B cell (primary cell): Measurements from ENCODE around the gene AMDHD1. TPM values are rescaled to one million over a fixed set of nuclear protein-coding genes. Genes with fewer than 3 reads are reported as not detected.

Source experiments
- ATAC-seq: fragments of 200-7000 bp; cut with Tn5 transposase; one replicate; pipeline ENCODE4 v1.10.0; 2021; ENCODE audit warnings: low read depth, mild to moderate bottlenecking, moderate number of reproducible peaks, moderate library complexity
- CTCF ChIA-PET: fragments of 350-600 bp; sonication (Branson Sonifier 250); formaldehyde crosslinking; loops from one replicate; lab custom pipeline; 2021; ENCODE audit warnings: antibody characterized with exemption, inconsistent platforms; lab: Charles Lee
- POLR2A ChIA-PET: fragments of 350-600 bp; sonication (Branson Sonifier 250); formaldehyde crosslinking; loops from one replicate; lab custom pipeline; 2021; ENCODE audit warnings: antibody characterized with exemption; lab: Charles Lee
- DNase-seq: peaks from one replicate; pipeline ENCODE4 v3.0.0; 2013
- H2AFZ ChIP-seq: 2 replicates; pipeline ENCODE4 v1.6.1; 2012; ENCODE audit warnings: mild to moderate bottlenecking, low read depth, low read length; ENCODE audit not compliant: insufficient read depth, poor library complexity, severe bottlenecking
- H3K27ac ChIP-seq, 2 donors: 1 replicate in 1 of 2; 2 replicates in 1 of 2; pipeline ENCODE4 v1.5.1; 2012 to 2013; ENCODE audit warnings: low read length in 2 of 2, mild to moderate bottlenecking in 2 of 2, moderate library complexity in 1 of 2
- H3K27me3 ChIP-seq, 4 experiments: fragments of 200-600 bp in 1 of 4; sonication (generic) in 1 of 4; replicated peaks in 1 of 4; 1 replicate in 2 of 4; 2 replicates in 2 of 4; pipeline versions ENCODE4 v1.6.1 to v1.7.0; 2013 to 2016; ENCODE audit warnings: low read length in 3 of 4, mild to moderate bottlenecking in 2 of 4, mixed read lengths in 1 of 4, moderate library complexity in 1 of 4; ENCODE audit not compliant: insufficient read depth in 4 of 4, control insufficient read depth in 3 of 4; ENCODE audit errors: control extremely low read depth in 1 of 4
- H3K36me3 ChIP-seq, 2 experiments: replicated peaks in 1 of 2; 1 replicate in 1 of 2; 2 replicates in 1 of 2; pipeline versions ENCODE4 v1.6.1 to v1.7.1; 2013; ENCODE audit warnings: low read length in 1 of 2; ENCODE audit not compliant: insufficient read depth in 2 of 2, control insufficient read depth in 1 of 2; ENCODE audit errors: control extremely low read depth in 1 of 2, extremely low read depth in 1 of 2
- H3K4me1 ChIP-seq, 2 donors: fragments of 200-600 bp in 1 of 2; sonication (generic) in 1 of 2; 1 replicate in 1 of 2; 2 replicates in 1 of 2; pipeline versions ENCODE4 v1.5.1 to v1.6.1; 2013 to 2017; ENCODE audit warnings: low read length in 2 of 2; ENCODE audit not compliant: control insufficient read depth in 2 of 2, insufficient read depth in 2 of 2
- H3K4me2 ChIP-seq: replicated peaks from 2 replicates; pipeline ENCODE3; 2012; ENCODE audit warnings: mild to moderate bottlenecking, low read depth, low read length; ENCODE audit not compliant: poor library complexity, severe bottlenecking
- H3K4me3 ChIP-seq, 5 experiments: fragments of 200-600 bp in 1 of 5; sonication (generic) in 1 of 5; 1 replicate in 3 of 5; 2 replicates in 2 of 5; pipeline versions ENCODE4 v1.5.1 to v1.7.0; 2011 to 2016; ENCODE audit warnings: low read length in 4 of 5, mild to moderate bottlenecking in 4 of 5, low read depth in 2 of 5, control low read depth in 1 of 5, moderate library complexity in 1 of 5; ENCODE audit not compliant: insufficient read depth in 1 of 5; ENCODE audit errors: control extremely low read depth in 1 of 5, extremely low read depth in 1 of 5
- H3K79me2 ChIP-seq: fragments of 200-600 bp; sonication (generic); one replicate; pipeline ENCODE4 v1.6.0; 2016; ENCODE audit warnings: low read length; ENCODE audit not compliant: control insufficient read depth, insufficient read depth
- H3K9ac ChIP-seq: fragments of 200-600 bp; sonication (generic); 2 replicates; pipeline ENCODE4 v1.6.1; 2017; ENCODE audit warnings: mild to moderate bottlenecking, low read length, moderate library complexity
- H3K9me3 ChIP-seq, 3 donors: one replicate each; pipeline versions ENCODE4 v1.6.1 to v1.7.1; 2013; ENCODE audit warnings: low read length in 2 of 3; ENCODE audit not compliant: control insufficient read depth in 2 of 3, insufficient read depth in 1 of 3; ENCODE audit errors: control extremely low read depth in 1 of 3
- H4K20me1 ChIP-seq: 2 replicates; pipeline ENCODE4 v1.6.0; 2012; ENCODE audit warnings: mild to moderate bottlenecking, low read length; ENCODE audit not compliant: insufficient read depth, control insufficient read depth, poor library complexity, severe bottlenecking
- H3K27ac Mint-ChIP-seq: one replicate; pipeline ENCODE4 v1.8.0; 2021; ENCODE audit warnings: mixed read lengths
- H3K27me3 Mint-ChIP-seq: one replicate; pipeline ENCODE4 v1.8.0; 2021; ENCODE audit warnings: mixed read lengths
- H3K4me1 Mint-ChIP-seq: one replicate; pipeline ENCODE4 v1.8.0; 2021; ENCODE audit warnings: mixed read lengths
- H3K4me3 Mint-ChIP-seq: one replicate; pipeline ENCODE4 v1.8.0; 2021; ENCODE audit warnings: mixed read lengths
- H3K9me3 Mint-ChIP-seq: one replicate; pipeline ENCODE4 v1.8.0; 2022; ENCODE audit warnings: mixed read lengths; ENCODE audit not compliant: insufficient read depth
- EZH2 ChIP-seq: IDR thresholded peaks from 2 replicates; pipeline ENCODE4 v1.6.1; 2012; ENCODE audit warnings: borderline replicate concordance, low read depth, mild to moderate bottlenecking, moderate library complexity, low read length; ENCODE audit not compliant: insufficient read depth, poor library complexity, severe bottlenecking
- WGBS: methylation state at CpG from one replicate; pipeline ENCODE4 v1.1.5; 2013; ENCODE audit warnings: missing lambda C conversion rate; ENCODE audit not compliant: insufficient coverage; 5-methylcytosine and 5-hydroxymethylcytosine counted together
- intact Hi-C: fragments of 100-400 bp; cut with micrococcal nuclease; formaldehyde crosslinking; loops from one replicate; pipeline ENCODE4 v1.10.0; 2022
- polyA plus RNA-seq: library from polyadenylated mRNA; depleted of rRNA; stranded (reverse); fragments of >200 nt; gene quantifications from 2 replicates; pipeline ENCODE4 v1.2.3, GENCODE V29; 2012
- total RNA-seq, 2 donors: library from RNA; stranded (reverse); fragments of 120-200 nt in 1 of 2; gene quantifications; 1 replicate in 1 of 2; 2 replicates in 1 of 2; pipeline versions ENCODE4 v1.2.3 to v1.2.4, GENCODE V29; 2013 to 2022
- TF ChIP-seq, protein P1 (sequence below): fragments of 200-600 bp; IDR thresholded peaks from one replicate; pipeline ENCODE4 v1.8.0; 2022; ENCODE audit warnings: antibody characterized with exemption, mild to moderate bottlenecking

The AMDHD1 gene
- total and polyA plus RNA-seq, 2 donors (not counting 1 experiment from before 2014, with no cell fraction given) = 1.5 to 2.3 TPM

DNA sequence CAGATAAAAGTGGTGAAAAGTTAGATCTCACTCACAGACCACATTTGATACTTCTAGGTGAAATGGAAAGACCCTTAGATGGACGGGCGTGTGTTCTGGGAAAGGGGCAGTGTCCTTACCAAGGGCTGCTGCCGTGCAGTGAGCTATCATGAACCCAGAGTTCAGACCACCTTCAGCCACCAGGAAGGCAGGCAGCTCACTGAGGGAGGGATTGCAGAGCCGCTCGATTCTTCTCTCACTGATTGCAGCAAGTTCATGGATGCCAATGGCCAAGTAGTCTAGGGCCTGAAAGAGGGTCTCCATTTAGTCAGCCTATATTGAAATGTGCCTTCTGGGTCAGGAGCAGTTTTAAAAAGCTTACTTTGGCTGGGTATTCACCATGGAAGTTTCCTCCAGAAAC is 37.3 kb downstream of the AMDHD1 start:
- POLR2A ChIA-PET = no interaction called here
- Mint-ChIP-seq H3K4me1 (no peaks in the 10 kb centered on the region), H3K27ac (no peak overlapping the region), H3K27me3 (no peaks in the 10 kb centered on the region), H3K4me3 (no peak overlapping the region), H3K9me3 (no peaks in the 10 kb centered on the region)
- TF ChIP-seq, protein P1, sequence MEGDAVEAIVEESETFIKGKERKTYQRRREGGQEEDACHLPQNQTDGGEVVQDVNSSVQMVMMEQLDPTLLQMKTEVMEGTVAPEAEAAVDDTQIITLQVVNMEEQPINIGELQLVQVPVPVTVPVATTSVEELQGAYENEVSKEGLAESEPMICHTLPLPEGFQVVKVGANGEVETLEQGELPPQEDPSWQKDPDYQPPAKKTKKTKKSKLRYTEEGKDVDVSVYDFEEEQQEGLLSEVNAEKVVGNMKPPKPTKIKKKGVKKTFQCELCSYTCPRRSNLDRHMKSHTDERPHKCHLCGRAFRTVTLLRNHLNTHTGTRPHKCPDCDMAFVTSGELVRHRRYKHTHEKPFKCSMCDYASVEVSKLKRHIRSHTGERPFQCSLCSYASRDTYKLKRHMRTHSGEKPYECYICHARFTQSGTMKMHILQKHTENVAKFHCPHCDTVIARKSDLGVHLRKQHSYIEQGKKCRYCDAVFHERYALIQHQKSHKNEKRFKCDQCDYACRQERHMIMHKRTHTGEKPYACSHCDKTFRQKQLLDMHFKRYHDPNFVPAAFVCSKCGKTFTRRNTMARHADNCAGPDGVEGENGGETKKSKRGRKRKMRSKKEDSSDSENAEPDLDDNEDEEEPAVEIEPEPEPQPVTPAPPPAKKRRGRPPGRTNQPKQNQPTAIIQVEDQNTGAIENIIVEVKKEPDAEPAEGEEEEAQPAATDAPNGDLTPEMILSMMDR = no peak
- TF ChIP-seq EZH2 = no peak
- Histone ChIP-seq H3K27me3 (no peaks in the 10 kb centered on the region), H3K79me2 (no peaks in the 10 kb centered on the region), H3K4me3 (no peak overlapping the region), H2AFZ (no peak overlapping the region), H3K4me1 (no peaks in the 10 kb centered on the region), H4K20me1 (no peaks in the 10 kb centered on the region), H3K27ac (no peak overlapping the region), H3K4me2 (no peak overlapping the region), H3K36me3 (peaks cover 0 to 2% of the 10 kb centered on the region in 2 experiments), H3K9me3 (no peaks in the 10 kb centered on the region), H3K9ac (no peak overlapping the region)
- WGBS = 95% methylated on average over 5 of the region's 5 CpGs
- CTCF ChIA-PET = interaction anchor here (1.0 to 1.3 kb wide), 2 partner anchors 13 to 18 kb away, joined by 3 read pairs; no protein-coding TSS in a partner anchor
- ATAC-seq (no peak), DNase-seq (no peak)
- intact Hi-C loops = no loop called here

DNA sequence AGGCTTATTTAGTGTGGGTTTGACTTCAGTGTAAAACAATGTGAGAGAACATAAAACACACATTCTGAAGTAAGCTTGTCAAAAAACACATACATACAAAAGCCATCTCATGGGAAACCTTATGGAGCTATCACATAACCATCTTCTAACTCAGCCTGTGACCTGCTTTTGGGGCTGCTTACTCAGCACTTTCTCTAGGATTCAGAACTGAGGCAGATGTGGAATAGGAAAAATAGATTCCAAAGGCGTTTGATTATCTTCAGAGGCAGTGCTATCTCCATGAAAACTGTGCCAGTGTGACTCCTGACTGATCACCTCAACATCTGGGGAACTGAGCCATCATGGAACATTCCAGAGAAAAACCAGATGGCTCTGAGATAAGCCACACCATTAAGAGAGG is 39.5 kb downstream of the AMDHD1 start:
- Histone ChIP-seq H3K27me3 (no peaks in the 10 kb centered on the region), H3K9me3 (no peaks in the 10 kb centered on the region), H3K4me3 (no peak overlapping the region), H3K9ac (no peak overlapping the region), H3K79me2 (no peaks in the 10 kb centered on the region), H4K20me1 (no peaks in the 10 kb centered on the region), H3K4me1 (no peaks in the 10 kb centered on the region), H3K36me3 (peaks cover 0 to 2% of the 10 kb centered on the region in 2 experiments), H2AFZ (no peak overlapping the region), H3K27ac (no peak overlapping the region), H3K4me2 (no peak overlapping the region)
- ChIA-PET POLR2A (no interaction called here), CTCF (no interaction called here)
- ATAC-seq = no peak
- no peaks in the 10 kb centered on the region for H3K4me1 Mint-ChIP-seq
- H3K27ac Mint-ChIP-seq = no peak overlapping the region
- no peak for DNase-seq
- TF ChIP-seq, protein P1 = no peak
- no peak for TF ChIP-seq EZH2
- no peaks in the 10 kb centered on the region for H3K27me3 Mint-ChIP-seq
- H3K4me3 Mint-ChIP-seq = no peak overlapping the region
- 86% methylated on average over 1 of the region's 1 CpG for WGBS
- no peaks in the 10 kb centered on the region for H3K9me3 Mint-ChIP-seq
- intact Hi-C loops = no loop called here
